ENCODE results near the gene OR52E4.

Gene OR52E4

GRCh38 chr11:5880329-5880728, at the start of gene OR52E4:
TSS of gene OR52E4 (plus strand) at chr11:5880629. CDS start at chr11:5884293, 3,664 bp downstream.
- Histone ChIP-seq H3K27me3 (ENCODE audit: insufficient read depth, poor library complexity, severe bottlenecking) (peaks cover 3% of the 10 kb centered on the region), H3K4me1 (ENCODE audit: insufficient read depth, poor library complexity, severe bottlenecking) (no peaks in the 10 kb centered on the region), H3K36me3 (ENCODE audit: low read depth) (no peaks in the 10 kb centered on the region), H3K4me3 (ENCODE audit: severe bottlenecking) (no peak within 1 kb of the TSS), H3K9me3 (ENCODE audit: severe bottlenecking) (no peaks in the 10 kb centered on the region), H3K27ac (ENCODE audit: poor library complexity, severe bottlenecking) (no peak within 1 kb of the TSS)
- TF ChIP-seq CTCF (IDR thresholded peaks at IDR 0.05; ENCODE audit: poor library complexity, severe bottlenecking) = no peak
- DNase-seq (ENCODE audit: low spot score) = no peak
- no peak for ATAC-seq (ENCODE audit: low read depth)

- DNase-seq (ENCODE audit: low spot score) = no peak
- H3K4me1 ChIP-seq (ENCODE audit: insufficient read depth, poor library complexity, severe bottlenecking) = no peaks in the 10 kb centered on the region
- ATAC-seq (ENCODE audit: low read depth) = no peak
- H3K4me3 ChIP-seq (ENCODE audit: severe bottlenecking) = no peak overlapping the region
- no peak overlapping the region for H3K27ac ChIP-seq (ENCODE audit: poor library complexity, severe bottlenecking)
- TF ChIP-seq CTCF (IDR thresholded peaks at IDR 0.05; ENCODE audit: poor library complexity, severe bottlenecking) = no peak
- no peaks in the 10 kb centered on the region for H3K9me3 ChIP-seq (ENCODE audit: severe bottlenecking)
- H3K27me3 ChIP-seq (ENCODE audit: insufficient read depth, poor library complexity, severe bottlenecking) = no peaks in the 10 kb centered on the region
- no peaks in the 10 kb centered on the region for H3K36me3 ChIP-seq (ENCODE audit: low read depth)
These were observed 49.1 kb upstream of the OR52E4 start for GRCh38 chr11:5831196-5831829.

- ATAC-seq (ENCODE audit: low read depth) = no peak
- TF ChIP-seq CTCF (IDR thresholded peaks at IDR 0.05; ENCODE audit: poor library complexity, severe bottlenecking) = no peak
- no peaks in the 10 kb centered on the region for H3K9me3 ChIP-seq (ENCODE audit: severe bottlenecking)
- H3K27ac ChIP-seq (ENCODE audit: poor library complexity, severe bottlenecking) = no peak overlapping the region
- no peaks in the 10 kb centered on the region for H3K4me1 ChIP-seq (ENCODE audit: insufficient read depth, poor library complexity, severe bottlenecking)
- H3K36me3 ChIP-seq (ENCODE audit: low read depth) = no peaks in the 10 kb centered on the region
- no peaks in the 10 kb centered on the region for H3K27me3 ChIP-seq (ENCODE audit: insufficient read depth, poor library complexity, severe bottlenecking)
- no peak for DNase-seq (ENCODE audit: low spot score)
- H3K4me3 ChIP-seq (ENCODE audit: severe bottlenecking) = no peak overlapping the region
These were observed 47.0 kb upstream of the OR52E4 start for GRCh38 chr11:5833446-5833845.

GRCh38 chr11:5837695-5838094, 42.7 kb upstream of the OR52E4 start:
- no peak overlapping the region for H3K4me3 ChIP-seq (ENCODE audit: severe bottlenecking)
- no peak overlapping the region for H3K27ac ChIP-seq (ENCODE audit: poor library complexity, severe bottlenecking)
- no peaks in the 10 kb centered on the region for H3K4me1 ChIP-seq (ENCODE audit: insufficient read depth, poor library complexity, severe bottlenecking)
- H3K9me3 ChIP-seq (ENCODE audit: severe bottlenecking) = no peaks in the 10 kb centered on the region
- H3K36me3 ChIP-seq (ENCODE audit: low read depth) = no peaks in the 10 kb centered on the region
- DNase-seq (ENCODE audit: low spot score) (no peak), ATAC-seq (ENCODE audit: low read depth) (no peak)
- no peak for TF ChIP-seq CTCF (IDR thresholded peaks at IDR 0.05; ENCODE audit: poor library complexity, severe bottlenecking)
- no peaks in the 10 kb centered on the region for H3K27me3 ChIP-seq (ENCODE audit: insufficient read depth, poor library complexity, severe bottlenecking)

- H3K36me3 ChIP-seq (ENCODE audit: low read depth) = no peaks in the 10 kb centered on the region
- no peak for ATAC-seq (ENCODE audit: low read depth)
These were observed 38.6 kb upstream of the OR52E4 start, which contains the start of gene OR52E6 for GRCh38 chr11:5841797-5842196. TSS of gene OR52E6 (minus strand) at chr11:5841897. CDS start at chr11:5841897, 0 bp downstream.

More at GRCh38 chr11:5841797-5842196, 38.6 kb upstream of the OR52E4 start, which contains the start of gene OR52E6:
- DNase-seq (ENCODE audit: low spot score) = no peak
- Histone ChIP-seq H3K27me3 (ENCODE audit: insufficient read depth, poor library complexity, severe bottlenecking) (no peaks in the 10 kb centered on the region), H3K4me1 (ENCODE audit: insufficient read depth, poor library complexity, severe bottlenecking) (no peaks in the 10 kb centered on the region), H3K27ac (ENCODE audit: poor library complexity, severe bottlenecking) (no peak within 1 kb of the TSS), H3K4me3 (ENCODE audit: severe bottlenecking) (no peak within 1 kb of the TSS), H3K9me3 (ENCODE audit: severe bottlenecking) (no peaks in the 10 kb centered on the region)
- no peak for TF ChIP-seq CTCF (IDR thresholded peaks at IDR 0.05; ENCODE audit: poor library complexity, severe bottlenecking)

All from RWPE2 (cell line).